Right lobe of liver (tissue), 4 donors: Measurements from ENCODE around the gene HNRNPM.

Experiments used
- POLR2A ChIP-seq: fragments of 450-650 bp; IDR thresholded peaks from one replicate; pipeline ENCODE4 v1.6.1; 2017; ENCODE audit warnings: antibody characterized with exemption, mild to moderate bottlenecking
- TF ChIP-seq, protein P1 (sequence below), 4 donors: fragments of 200-600 bp in 3 of 4; fragments of 450-650 bp in 1 of 4; IDR thresholded peaks; one replicate each; pipeline versions ENCODE4 v1.5.1 to v1.8.0; 2016 to 2022; ENCODE audit warnings: antibody characterized with exemption in 4 of 4, mild to moderate bottlenecking in 2 of 4
- donor health status: DM: no; HTN: no; CAD: no.
- donor health status: DM: no; HTN: no; CAD: no.
- donor health status: DM: no; HTN: yes; CAD: no.

DNA sequence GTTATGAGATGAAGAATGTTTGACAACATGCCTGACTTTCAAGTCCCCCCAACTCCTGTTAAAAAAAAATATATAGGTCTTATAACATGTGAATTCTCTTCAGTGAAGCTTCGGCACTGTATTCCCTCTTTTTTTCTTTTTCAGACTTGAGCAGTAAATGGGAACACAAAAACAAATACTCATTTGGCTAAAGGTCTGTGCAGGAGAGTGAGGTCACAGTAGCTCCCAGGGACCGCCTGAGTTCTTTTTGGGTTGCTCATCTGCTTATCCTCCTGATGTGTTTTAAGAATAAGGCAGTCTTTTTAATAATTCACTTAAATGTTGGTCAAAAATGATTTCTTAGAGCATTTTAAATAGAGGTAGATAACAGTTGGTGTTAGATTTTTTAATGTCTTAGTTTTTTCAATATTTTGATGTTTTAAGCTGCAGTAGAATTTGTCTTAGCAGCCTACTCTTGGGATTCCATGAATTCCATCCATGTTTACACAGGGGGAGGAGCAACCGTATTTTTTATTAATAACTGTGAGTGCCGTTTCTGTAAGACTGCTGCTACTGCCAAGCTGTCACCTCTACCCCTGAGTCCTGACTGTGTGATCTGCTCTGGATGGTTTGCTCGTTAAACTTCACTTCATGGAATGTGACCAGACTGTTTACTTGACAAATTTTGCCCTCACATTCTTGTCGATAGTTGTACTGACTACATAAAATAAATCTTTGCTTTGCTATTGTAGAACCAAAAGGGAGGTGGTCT, 14.9 kb downstream of the HNRNPM start:
- TF ChIP-seq, protein P1, sequence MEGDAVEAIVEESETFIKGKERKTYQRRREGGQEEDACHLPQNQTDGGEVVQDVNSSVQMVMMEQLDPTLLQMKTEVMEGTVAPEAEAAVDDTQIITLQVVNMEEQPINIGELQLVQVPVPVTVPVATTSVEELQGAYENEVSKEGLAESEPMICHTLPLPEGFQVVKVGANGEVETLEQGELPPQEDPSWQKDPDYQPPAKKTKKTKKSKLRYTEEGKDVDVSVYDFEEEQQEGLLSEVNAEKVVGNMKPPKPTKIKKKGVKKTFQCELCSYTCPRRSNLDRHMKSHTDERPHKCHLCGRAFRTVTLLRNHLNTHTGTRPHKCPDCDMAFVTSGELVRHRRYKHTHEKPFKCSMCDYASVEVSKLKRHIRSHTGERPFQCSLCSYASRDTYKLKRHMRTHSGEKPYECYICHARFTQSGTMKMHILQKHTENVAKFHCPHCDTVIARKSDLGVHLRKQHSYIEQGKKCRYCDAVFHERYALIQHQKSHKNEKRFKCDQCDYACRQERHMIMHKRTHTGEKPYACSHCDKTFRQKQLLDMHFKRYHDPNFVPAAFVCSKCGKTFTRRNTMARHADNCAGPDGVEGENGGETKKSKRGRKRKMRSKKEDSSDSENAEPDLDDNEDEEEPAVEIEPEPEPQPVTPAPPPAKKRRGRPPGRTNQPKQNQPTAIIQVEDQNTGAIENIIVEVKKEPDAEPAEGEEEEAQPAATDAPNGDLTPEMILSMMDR (IDR thresholded peaks at IDR 0.05), result no peak
- no peak for TF ChIP-seq POLR2A
